NT2/D1 (cell line): ENCODE measurements around the gene PRKCH.

Experiments
- DNase-seq: peaks from one replicate; pipeline ENCODE4 v3.0.0-alpha.2; 2011; ENCODE audit warnings: low read depth, low spot score
- H3K27me3 ChIP-seq: 2 replicates; pipeline ENCODE4 v1.6.0; 2011; ENCODE audit warnings: mild to moderate bottlenecking; ENCODE audit not compliant: insufficient read length, insufficient read depth
- H3K36me3 ChIP-seq: 2 replicates; pipeline ENCODE4 v1.6.1; 2011; ENCODE audit warnings: mild to moderate bottlenecking, low read length, mixed read lengths; ENCODE audit not compliant: insufficient read depth, insufficient read length
- H3K4me1 ChIP-seq: 2 replicates; pipeline ENCODE4 v1.5.1; 2011; ENCODE audit not compliant: insufficient read depth, insufficient read length
- H3K4me3 ChIP-seq: 2 replicates; pipeline ENCODE4 v1.5.1; 2011; ENCODE audit warnings: low read depth; ENCODE audit not compliant: insufficient read length
- H3K9ac ChIP-seq: 2 replicates; pipeline ENCODE4 v1.6.0; 2011; ENCODE audit warnings: low read depth; ENCODE audit not compliant: insufficient read length
- H3K9me3 ChIP-seq: 2 replicates; pipeline ENCODE4 v1.5.1; 2011; ENCODE audit warnings: mild to moderate bottlenecking, low read length; ENCODE audit not compliant: insufficient read depth
- SUZ12 ChIP-seq: IDR thresholded peaks from 2 replicates; pipeline ENCODE4 v1.6.1; 2011; ENCODE audit not compliant: insufficient read length, insufficient read depth; ENCODE audit errors: extremely low read depth
- YY1 ChIP-seq: IDR thresholded peaks from 2 replicates; pipeline ENCODE4 v1.6.1; 2011; ENCODE audit not compliant: insufficient read length, insufficient read depth
- ZNF274 ChIP-seq: IDR thresholded peaks from 2 replicates; pipeline ENCODE4 v1.6.1; 2011; ENCODE audit warnings: mild to moderate bottlenecking, low read depth, low read length

Gene PRKCH

DNA sequence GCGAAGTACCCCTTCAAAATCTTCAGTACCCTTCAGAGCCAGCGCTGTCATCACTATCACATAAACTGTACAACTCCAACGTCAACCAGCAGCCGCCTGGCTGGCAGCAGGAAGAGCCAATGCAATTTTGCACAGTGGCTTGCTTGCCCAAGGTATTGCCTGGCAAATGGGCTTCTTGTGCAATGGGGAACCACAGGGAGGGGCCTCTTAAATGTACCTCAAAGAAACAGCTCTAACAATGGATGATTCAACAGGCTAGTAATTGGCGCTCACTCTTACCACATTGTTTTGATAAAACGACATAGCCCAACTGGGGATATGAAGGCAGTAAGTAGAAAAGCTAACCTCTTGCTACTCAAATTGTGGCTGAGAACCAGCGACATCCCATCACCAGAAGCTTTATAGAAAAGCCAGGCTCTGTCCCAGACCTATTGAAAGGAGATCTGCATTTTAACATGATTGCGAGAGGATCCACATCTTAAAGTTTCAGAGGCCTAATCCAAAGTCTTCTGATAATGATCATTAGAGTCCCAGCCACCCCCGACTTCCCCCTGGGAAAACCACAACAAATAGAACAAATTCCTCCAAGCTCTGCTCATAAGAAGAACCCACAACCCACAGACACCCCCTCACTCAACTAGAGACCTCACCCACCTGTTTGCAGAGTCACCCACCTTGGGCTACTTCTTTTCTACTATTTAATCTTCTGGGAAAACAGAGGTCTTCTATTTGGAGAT, 248.6 kb downstream of the PRKCH start:
- no peaks in the 10 kb centered on the region for H3K9me3 ChIP-seq
- no peak for DNase-seq
- no peak overlapping the region for H3K9ac ChIP-seq
- TF ChIP-seq YY1: no peak
- no peak for TF ChIP-seq ZNF274
- TF ChIP-seq SUZ12: no peak
- H3K36me3 ChIP-seq: no peaks in the 10 kb centered on the region
- H3K4me1 ChIP-seq: peaks cover 9% of the 10 kb centered on the region
- H3K27me3 ChIP-seq: no peaks in the 10 kb centered on the region
- no peak overlapping the region for H3K4me3 ChIP-seq

DNA sequence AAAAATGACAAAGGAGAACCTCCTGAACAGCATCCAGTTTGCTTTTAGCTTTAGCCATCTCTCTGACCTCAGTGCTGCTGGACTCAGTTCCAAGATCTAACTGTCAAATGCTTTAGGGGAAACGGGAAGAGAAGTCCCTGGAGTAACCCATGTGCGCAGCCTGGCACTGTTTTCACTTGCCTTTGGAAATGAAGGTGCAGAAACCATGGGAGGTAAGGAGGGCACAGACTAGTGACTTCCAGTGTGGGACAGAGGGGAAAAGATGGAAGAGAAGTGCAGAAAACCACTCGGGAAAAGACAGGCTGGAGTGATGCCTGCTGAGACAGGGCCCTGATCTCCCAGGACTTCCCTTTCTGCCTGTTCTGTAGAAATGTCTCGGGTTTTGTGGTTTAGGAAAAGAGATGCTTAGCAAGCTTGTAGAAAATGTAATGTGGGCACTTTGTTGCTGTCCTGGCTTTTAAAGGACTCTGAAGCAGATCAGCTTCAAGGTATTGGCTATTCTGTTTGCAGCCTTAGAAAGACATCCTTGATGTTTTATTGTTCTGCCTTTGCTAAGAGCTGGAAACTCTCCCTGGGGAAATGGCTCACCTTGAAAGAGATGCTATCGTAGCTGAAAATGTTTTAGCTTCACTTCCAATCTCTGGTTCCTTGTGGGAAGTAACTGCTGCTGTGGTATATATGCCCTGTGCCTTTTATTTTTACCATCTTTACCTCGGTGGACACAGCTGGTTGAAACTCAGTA, 249.3 kb downstream of the PRKCH start:
- Histone ChIP-seq H3K9ac (no peak overlapping the region), H3K9me3 (no peaks in the 10 kb centered on the region), H3K36me3 (no peaks in the 10 kb centered on the region), H3K4me1 (peaks cover 9% of the 10 kb centered on the region), H3K27me3 (no peaks in the 10 kb centered on the region), H3K4me3 (no peak overlapping the region)
- TF ChIP-seq YY1: no peak
- no peak for TF ChIP-seq SUZ12
- no peak for TF ChIP-seq ZNF274
- no peak for DNase-seq

DNA sequence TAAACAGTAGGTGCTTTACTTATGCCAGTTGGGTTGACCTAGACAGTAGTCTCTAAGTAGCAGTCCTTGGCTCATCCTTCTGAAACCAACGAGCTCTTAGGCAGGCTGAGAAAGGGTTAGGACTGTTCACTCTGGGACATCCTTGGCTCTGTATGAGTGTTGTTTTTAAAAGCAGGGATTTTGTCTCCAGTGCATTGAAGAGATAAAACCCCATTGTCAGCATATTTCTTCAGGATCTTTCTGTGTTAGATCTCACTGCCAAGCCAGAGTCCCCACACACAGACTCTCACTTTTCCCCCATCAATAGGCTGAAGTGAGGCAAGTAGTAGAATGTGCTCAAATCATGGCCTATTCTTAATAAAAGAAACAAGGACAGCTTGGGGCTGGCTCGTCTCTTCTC, 250.5 kb downstream of the PRKCH start:
- Histone ChIP-seq H3K9ac (no peak overlapping the region), H3K36me3 (no peaks in the 10 kb centered on the region), H3K4me3 (no peak overlapping the region), H3K9me3 (no peaks in the 10 kb centered on the region), H3K4me1 (peaks cover 9% of the 10 kb centered on the region), H3K27me3 (no peaks in the 10 kb centered on the region)
- no peak for DNase-seq
- TF ChIP-seq YY1: no peak

- no peak overlapping the region for H3K9ac ChIP-seq
Observed at GRCh38 chr14:61573321-61573720, 251.9 kb downstream of the PRKCH start.

DNA sequence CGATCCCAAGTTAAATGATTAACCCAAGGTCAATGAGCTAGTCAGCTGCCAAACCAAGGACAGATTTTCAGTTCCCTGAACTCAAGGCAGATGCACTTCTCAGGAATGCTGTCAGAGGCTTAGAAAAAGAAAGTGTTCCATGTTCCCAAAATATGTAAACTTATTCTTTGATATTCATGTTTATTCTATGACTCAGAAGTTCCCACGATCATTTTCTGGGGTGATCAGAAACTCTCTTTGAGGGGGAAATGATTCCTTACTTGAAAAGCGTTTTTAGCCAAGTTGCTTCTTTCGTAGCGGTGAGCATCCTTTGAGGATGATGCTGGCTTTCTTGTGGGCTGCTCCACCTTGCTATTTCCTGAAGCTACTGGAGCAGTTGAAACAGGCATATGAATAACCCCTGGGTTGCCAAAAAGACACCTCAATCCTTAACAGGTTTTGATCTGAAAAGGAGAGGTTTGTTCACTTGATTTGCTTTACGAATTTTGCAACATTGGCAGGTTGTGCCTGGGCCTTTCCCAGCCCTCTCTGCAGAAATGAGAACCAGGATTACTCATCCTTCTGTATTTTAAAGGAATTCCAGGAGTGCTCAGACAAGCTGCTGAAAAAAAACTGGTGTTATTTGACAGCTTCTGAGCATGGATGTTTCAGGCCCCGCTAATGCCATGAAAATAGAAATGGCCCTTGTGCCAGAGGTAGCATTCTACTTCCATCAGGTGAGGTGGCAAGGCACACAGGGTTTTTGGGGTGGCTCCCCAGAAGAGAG, 252.6 kb downstream of the PRKCH start:
- TF ChIP-seq YY1: no peak
- TF ChIP-seq SUZ12: no peak
- no peak for TF ChIP-seq ZNF274
- DNase-seq: no peak
- Histone ChIP-seq H3K9me3 (no peaks in the 10 kb centered on the region), H3K36me3 (no peaks in the 10 kb centered on the region), H3K4me3 (no peak overlapping the region), H3K27me3 (no peaks in the 10 kb centered on the region), H3K9ac (no peak overlapping the region), H3K4me1 (peaks cover 3% of the 10 kb centered on the region)

More at GRCh38 chr14:61573321-61573720, 251.9 kb downstream of the PRKCH start:
- no peak for DNase-seq
- TF ChIP-seq ZNF274: no peak
- TF ChIP-seq SUZ12: no peak
- TF ChIP-seq YY1: no peak
- Histone ChIP-seq H3K4me1 (peaks cover 5% of the 10 kb centered on the region), H3K36me3 (no peaks in the 10 kb centered on the region), H3K9me3 (no peaks in the 10 kb centered on the region), H3K4me3 (no peak overlapping the region), H3K27me3 (no peaks in the 10 kb centered on the region)

DNA sequence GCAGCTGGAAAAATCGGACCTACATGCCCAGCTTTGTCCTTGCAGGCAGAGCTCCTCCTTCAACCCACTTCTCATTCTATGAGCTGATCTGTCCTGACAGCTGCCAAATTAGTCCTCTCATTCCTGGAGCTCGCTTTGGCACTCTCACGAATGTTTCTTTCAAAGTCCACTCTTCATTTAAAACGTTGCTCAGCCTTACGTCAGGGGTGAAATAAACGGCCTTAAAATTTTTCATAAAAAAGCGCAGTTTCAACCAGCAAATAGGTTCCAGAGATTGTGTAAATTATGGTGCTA, 253.1 kb downstream of the PRKCH start:
- no peak for DNase-seq
- H3K4me1 ChIP-seq: peaks cover 3% of the 10 kb centered on the region
- no peaks in the 10 kb centered on the region for H3K36me3 ChIP-seq
- no peaks in the 10 kb centered on the region for H3K27me3 ChIP-seq
- TF ChIP-seq YY1 (no peak), SUZ12 (no peak), ZNF274 (no peak)
- no peak overlapping the region for H3K4me3 ChIP-seq
- no peaks in the 10 kb centered on the region for H3K9me3 ChIP-seq
- H3K9ac ChIP-seq: no peak overlapping the region

- TF ChIP-seq SUZ12 (no peak), YY1 (no peak), ZNF274 (no peak)
- H3K36me3 ChIP-seq: no peaks in the 10 kb centered on the region
- H3K4me1 ChIP-seq: no peaks in the 10 kb centered on the region
Observed at GRCh38 chr14:61575126-61575525, 253.7 kb downstream of the PRKCH start.

More at GRCh38 chr14:61575126-61575525, 253.7 kb downstream of the PRKCH start:
- DNase-seq: no peak
- H3K27me3 ChIP-seq: no peaks in the 10 kb centered on the region
- H3K9me3 ChIP-seq: no peaks in the 10 kb centered on the region
- no peak overlapping the region for H3K4me3 ChIP-seq
- no peak overlapping the region for H3K9ac ChIP-seq
